Fibroblast of skin of abdomen (primary cell): ENCODE measurements around the gene GLIPR1.
"Not testable (repeated sequence)": the region's sequence is repeated elsewhere in the genome, so short reads cannot be mapped to it uniquely, and the experiment has no call there.

ENCODE experiments used
- DNase-seq: peaks from one replicate; pipeline ENCODE4 v3.0.0-alpha.2; 2013

Gene GLIPR1

DNA sequence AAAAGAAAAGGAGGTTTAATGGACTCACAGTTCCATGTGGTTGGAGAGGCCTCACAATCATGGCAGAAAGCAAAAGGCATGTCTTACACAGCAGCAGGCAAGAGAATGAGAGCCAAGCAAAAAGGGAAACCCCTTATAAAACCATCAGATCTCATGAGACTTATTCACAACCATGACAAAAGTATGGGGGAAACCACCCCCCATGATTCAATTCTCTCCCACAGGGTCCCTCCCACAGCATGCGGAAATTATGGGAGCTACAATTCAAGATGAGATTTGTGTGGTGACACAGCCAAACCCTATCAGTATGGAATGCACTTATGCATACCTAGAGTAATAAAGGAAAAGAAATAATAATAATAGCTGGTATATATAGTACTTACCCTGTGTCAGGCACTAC, 4.5 kb upstream of the GLIPR1 start:
- DNase-seq: peak; percentile 9

DNA sequence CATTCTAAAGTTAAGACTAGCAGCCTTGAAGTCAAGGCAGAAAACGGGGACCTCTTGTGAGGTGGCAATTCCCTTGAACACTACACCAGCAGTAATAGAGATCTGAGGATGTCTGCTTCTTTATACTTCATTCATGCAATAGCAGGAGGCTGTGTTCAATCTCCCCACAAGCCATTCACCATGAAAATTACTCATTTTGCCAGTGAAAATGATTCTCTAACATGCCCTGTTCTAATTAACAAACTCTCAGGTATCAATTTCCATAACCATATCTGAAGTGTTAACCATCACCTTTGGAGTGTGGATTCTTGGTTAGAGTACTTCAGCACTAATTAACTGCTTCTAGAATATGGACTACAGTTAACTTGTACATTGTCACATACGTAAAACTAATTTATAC, 3.4 kb upstream of the GLIPR1 start:
- DNase-seq: no peak

GRCh38 chr12:75478116-75478794, 2.3 kb upstream of the GLIPR1 start:
- DNase-seq: peak; percentile 70

GRCh38 chr12:75479963-75480461, 543 bp upstream of the GLIPR1 start:
- peak; percentile 74 for DNase-seq

DNA sequence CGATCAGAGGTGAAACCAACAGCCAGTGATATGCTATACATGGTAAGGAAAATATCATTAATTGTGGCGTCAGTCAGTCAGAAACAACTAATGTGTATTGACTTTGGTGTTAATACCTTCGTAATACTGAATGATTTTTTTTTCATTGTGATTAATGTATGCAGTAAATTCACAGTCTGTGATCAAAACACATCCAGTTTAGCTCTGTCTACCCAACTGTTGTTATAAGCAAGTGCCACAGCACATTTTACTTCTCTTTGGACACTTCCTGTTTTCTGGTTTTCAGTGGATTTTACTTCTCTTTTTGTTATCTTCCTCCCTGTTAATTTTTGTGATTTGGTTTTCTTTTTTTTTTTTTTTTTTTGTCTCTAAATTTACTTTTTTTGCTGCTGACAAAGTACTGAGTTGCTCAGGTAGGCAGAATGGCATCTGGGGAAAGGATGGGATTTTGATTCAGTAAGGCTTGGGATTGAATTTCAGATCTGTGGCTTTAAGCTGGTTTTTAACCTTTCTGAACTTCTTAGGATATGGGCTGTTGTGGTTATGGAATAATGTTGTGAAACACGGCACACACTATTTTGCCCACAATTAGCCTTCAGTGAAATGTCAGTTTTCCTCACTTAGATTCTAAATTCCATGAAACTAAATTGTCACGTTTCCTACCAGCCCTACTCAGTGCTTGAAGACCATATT, 604 bp downstream of the GLIPR1 start:
- peak; percentile 17 for DNase-seq

DNA sequence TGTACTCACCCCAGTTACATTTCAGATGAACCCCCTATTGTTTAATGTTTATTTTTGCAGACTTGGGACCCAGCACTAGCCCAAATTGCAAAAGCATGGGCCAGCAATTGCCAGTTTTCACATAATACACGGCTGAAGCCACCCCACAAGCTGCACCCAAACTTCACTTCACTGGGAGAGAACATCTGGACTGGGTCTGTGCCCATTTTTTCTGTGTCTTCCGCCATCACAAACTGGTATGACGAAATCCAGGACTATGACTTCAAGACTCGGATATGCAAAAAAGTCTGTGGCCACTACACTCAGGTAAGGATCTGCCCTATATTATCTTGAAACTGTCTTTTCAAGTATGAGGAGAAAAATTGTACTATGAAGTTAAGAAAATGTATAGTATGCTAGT, 1.2 kb downstream of the GLIPR1 start:
- DNase-seq: peak; percentile 64

- DNase-seq: no peak
Measured at GRCh38 chr12:75482646-75483045, 2.1 kb downstream of the GLIPR1 start.

DNA sequence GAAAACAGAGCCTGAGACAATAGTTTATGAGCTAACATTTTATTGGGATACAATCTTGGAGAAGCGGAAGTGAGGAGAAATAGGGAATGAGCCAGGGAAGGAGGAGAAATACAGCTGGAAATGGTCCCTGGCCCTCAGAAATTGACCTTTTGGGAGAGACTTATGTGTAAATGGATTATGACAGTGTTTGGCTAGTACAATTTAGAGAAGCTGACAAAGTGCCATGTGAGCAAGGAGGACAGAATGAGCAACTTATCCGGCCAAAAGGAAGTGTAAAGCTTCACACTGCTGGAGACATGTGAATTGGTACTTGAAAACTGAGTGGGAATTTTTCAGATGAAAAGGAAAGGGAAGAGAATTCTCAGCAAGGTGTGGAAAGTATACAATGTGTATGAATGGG, 2.9 kb downstream of the GLIPR1 start:
- no peak for DNase-seq

DNA sequence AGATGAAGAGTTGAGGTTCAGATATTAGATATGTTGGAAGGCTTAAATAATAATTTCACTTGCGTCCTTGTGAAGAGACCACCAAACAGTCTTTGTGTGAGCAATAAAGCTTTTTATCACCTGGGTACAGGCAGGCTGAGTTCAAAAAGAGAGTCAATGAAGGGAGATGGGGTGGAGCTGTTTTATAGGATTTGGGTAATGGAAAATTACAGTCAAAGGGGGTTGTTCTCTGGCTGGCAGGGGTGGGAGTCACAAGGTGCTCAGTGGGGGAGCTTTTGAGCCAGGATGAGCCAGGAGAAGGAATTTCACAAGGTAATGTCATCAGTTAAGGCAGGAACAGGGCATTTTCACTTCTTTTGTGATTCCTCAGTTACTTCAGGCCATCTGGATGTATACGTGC, 3.9 kb downstream of the GLIPR1 start:
- DNase-seq: not testable (repeated sequence)

DNA sequence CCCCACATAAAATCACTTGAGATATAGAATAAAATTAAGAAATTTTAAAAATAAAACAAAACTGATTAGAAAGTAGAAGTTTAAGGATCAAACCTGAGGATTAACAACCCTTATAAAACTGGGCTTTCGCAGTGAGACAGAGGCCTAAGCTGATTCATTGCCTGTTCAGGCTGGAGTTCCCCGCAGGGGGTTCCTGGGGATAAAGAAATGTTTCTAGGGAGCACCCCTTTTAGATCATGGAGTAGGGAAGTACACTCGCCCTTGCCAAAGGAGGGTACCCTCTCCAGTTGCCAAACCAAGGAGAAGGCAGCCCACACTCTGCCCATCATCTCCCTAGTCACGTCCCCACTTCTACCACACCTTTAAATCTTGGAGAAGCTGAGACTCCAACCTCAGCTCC, 6.8 kb downstream of the GLIPR1 start:
- no peak for DNase-seq

GRCh38 chr12:75488553-75488952, 8.0 kb downstream of the GLIPR1 start:
- peak; percentile 43 for DNase-seq

DNA sequence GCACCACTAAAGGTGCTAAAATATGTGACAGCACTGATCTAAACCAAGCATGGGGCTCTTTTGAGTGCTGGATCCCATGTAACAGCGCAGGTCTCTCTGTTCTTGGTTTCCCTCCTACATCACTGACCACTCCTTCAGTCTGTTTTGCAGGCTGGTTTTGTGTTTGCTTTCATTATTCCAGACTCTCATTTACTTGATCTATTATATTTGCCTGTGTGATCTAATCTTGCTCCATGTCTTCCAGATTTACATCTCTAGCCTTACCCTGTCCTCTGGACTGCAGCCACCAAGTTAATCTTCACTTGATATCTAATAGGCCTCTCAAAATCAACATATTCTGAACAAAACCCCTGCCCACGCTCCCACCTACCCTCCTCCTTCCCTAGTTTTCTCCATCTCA, 8.6 kb downstream of the GLIPR1 start:
- DNase-seq: no peak

DNA sequence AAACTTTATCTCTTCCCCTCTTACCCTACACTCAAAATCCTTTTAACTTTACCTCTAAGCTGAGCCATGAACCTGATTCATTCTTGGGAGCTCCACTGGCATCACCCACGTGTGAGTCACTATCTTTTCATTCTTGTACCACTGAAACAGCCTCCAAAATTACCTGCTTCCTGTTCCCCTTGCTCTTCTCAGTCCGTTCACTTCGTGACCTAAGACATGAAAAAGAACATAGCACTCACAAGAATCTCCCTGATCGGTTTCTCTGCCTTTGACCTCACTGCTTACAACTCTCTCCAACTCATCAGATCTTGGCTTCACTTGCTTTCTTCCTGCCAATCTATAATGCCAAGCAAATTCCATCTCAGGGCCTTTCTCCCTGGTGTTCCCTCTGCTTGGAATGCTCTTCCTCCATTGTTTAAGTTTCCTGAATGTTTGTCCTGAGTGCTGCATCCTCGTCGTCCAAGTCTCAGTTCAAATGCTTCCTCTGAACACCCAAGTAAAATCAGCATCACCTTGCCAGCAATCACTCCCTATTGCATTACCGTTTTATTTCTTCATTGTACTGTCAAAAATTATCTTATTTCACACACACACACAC, 9.2 kb downstream of the GLIPR1 start:
- DNase-seq: peak; percentile 18

DNA sequence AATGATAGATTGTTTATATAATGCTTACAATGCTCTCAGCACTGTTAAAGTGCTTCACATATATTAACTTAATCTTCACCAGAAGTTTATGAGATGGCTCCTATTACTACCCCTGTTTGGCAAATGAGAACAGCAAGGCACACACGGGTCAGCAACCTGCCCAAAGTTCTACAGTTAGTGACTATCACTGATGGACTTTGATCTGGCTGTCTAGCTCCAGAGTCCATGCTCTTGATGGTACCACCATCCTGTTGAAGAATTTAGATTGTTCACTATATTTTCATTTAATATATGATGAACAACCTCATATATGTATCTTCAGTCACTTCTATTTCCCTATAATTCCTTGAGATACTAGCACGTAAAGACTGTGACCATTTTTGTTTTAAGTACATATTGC, 10.6 kb downstream of the GLIPR1 start:
- no peak for DNase-seq

GRCh38 chr12:75503459-75503858, 22.9 kb downstream of the GLIPR1 start:
- DNase-seq: no peak

DNA sequence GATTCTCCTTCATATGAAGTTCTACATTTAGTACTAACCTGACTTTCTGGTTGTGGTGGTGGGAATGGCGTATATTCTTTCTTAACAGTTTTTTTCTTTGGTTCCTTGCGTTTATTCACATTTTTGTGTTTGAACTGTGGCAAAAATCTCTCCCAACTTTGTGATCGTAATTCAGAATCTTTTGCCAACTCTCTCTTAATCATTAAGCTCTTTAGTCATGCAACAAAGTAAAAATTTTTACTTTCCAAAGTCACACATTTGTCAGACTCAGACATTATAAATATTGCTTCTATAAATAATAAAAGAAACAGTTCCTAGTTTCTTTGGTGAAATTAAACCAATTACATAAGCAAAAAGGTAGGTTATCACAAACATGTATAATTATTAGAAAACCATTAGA, 23.3 kb downstream of the GLIPR1 start:
- DNase-seq: no peak

DNA sequence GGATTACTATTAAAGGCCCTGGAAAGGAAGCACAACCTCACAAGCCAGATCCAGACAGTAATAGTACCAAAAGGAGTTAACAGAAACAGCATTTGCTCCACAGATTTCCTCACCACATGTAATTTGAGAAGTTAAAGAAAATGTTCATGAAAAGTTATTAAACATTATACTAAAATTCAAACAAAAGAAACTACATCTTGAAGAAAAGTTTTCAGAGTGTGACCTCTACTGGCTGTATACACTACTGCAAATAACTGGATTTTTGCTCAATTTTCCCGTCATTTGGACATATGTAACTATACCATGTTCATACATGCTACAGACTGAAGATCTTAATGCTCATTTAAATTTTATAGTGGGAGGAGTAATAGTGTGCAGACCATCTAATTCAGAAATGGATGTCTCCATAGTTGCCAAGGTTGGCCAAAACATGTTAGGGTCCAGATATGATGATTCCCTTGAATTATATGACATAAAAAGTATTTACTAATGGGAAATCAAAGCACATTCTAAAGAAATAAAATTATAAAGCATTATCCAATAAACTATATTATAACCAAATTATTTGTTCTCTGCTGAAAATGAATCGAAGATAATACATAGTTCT, 25.3 kb downstream of the GLIPR1 start:
- peak; percentile 31 for DNase-seq

DNA sequence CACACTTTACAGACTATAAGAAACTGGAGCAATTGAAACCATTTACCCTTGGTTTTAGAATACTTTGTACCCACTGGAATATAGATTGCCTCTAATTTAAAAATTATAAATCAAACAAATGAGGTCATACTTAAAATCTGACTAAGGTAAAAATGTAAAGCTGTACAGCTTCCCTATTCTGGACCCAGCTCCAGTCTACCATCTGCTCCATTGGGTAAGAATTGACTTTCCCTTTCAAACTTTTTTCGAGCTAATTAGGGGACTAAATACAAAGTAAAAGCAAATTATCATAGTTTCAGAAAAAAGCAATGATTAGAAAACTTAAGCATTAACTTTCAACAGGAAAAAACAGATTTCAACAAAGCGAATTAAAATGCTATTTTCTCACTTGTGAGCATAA, 26.5 kb downstream of the GLIPR1 start:
- no peak for DNase-seq

DNA sequence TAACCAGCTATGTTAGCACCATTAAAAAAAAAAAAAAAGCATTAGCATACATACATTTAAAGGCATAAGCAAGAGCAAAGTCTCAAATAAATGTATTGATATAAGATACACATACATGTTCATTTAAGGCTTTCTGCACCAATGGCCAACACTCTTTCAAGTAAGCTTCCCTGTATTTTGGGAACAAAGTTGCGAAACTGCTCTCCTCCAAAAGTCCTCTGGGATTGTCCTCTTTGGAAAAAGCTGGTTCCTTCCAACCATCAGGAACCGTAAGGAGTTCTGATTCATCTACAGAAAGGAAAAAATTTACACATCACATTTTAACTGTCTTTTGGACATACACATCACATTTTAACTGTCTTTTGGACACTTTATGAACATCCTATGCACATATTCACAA, 27.6 kb downstream of the GLIPR1 start:
- no peak for DNase-seq

DNA sequence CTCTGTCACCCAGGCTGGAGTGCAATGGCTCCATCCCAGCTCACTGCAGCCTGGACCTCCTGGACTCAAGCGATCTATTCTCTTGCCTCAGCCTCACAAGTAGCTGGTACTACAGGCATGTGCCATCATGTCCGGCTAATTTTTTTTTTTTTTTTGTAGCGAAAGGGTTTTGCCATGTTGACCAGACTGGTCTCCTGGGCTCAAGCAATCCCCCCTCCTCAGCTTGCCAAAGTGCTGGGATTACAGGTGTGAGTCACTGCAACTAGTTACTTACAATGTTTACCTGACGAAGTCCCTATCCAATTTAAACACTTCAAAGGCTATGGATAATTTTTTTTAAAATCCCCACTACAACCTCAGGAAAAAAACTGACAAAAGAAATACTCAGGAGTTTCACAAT, 29.1 kb downstream of the GLIPR1 start:
- no peak for DNase-seq

DNA sequence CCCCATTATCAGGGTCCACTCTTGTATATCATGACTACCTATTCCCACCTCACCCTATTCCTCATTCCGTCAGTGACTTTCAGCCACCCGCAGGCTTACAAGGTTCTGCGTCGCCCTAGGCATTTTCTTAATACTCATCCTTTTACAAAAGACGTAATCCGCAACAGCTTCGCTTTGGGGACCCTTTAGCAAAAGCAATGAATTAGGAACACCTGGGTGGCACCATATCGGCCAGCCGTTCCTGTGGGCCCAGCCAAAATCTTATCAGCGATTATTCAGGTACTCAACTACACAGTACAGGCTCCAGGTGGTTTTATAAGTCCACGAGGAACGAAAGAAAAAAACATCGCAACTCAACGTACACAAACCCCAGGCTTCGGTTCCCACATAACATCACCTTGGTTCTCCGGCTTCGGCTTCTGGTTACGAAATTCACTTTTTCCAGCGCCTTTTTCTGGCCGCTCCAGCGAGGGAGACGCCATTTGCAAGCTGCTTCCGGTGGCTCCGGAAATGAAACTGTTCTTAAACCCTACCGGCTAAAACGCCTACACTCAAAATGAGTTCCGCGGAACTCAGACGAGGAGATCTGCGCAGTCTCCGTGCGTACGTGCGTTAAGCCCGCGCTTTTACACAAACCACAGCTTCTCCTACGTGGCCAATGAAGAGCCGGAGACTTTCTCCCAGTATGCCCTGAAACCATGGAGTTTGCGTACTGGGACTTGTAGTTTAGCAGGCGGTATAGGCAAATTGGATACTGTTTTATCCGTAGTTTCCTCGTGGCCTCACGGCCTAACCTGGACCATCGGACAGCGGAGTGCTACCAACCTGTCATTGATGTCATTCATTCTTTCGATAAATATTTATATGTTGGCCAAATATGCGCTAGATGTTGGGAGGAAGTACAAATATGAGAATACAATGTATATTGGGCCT, 30.8 kb downstream of the GLIPR1 start, which contains the start of gene KRR1:
TSS of gene KRR1 (minus strand) at position 494 of the 933 bp plus-strand sequence. CDS start at position 482, 12 bp downstream.
- peak; percentile 99 for DNase-seq

- not testable (repeated sequence) for DNase-seq
Measured at GRCh38 chr12:75521224-75521623, 40.7 kb downstream of the GLIPR1 start.
